Measurements from ENCODE around the gene DEPDC5. TPM values are rescaled to one million over a fixed set of nuclear protein-coding genes. Genes with fewer than 3 reads are reported as not detected.

Gene DEPDC5
- total RNA-seq, 2 donors from 2014 or later, result 31.9 to 43.2 TPM

DNA sequence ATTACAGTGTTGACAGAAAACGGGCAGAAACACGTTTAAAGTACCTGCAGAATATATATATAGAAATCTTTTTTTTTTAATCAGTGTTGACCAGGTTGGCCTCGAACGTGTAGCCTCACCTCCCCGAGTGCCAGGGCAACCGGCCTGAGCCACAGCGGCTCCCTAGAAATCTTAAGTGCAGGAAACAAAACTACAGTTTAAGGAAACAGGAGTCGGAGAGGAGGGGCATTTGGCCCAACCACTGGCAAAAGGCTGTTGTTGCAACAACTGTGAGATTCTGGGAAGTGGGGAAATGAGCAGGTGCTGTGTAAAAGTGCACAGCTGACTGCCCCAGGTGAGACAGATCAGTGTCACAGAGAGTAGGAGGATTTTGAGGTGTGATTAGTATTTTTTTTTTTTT lies 194.2 kb downstream of the DEPDC5 start:
- Histone ChIP-seq H3K9me3 (ENCODE audit: control insufficient read depth, low read length) (no peaks in the 10 kb centered on the region), H3K27ac (ENCODE audit: low read depth, low read length) (no peak overlapping the region), H3K4me1 (ENCODE audit: control insufficient read depth, insufficient read depth, low read length) (peaks cover 3% of the 10 kb centered on the region), H3K4me3 (ENCODE audit: low read length) (no peak overlapping the region), H3K36me3 (ENCODE audit: control insufficient read depth, insufficient read depth, low read length) (peaks cover 61% of the 10 kb centered on the region), H3K9ac (ENCODE audit: extremely low read depth, low read length, poor library complexity, severe bottlenecking) (no peak overlapping the region), H3K27me3 (ENCODE audit: control insufficient read depth, insufficient read depth, low read length, poor library complexity, severe bottlenecking) (no peaks in the 10 kb centered on the region)
- WGBS, 2 experiments (ENCODE audit: insufficient coverage in 1 of 2, insufficient read length in 1 of 2), result 93 to 98% methylated on average over 6 to 8 of the region's 8 CpGs
- Mint-ChIP-seq H3K4me1 (peaks cover 17% of the 10 kb centered on the region), H3K9me3 (no peaks in the 10 kb centered on the region), H3K4me3 (no peak overlapping the region), H3K27me3 (ENCODE audit: insufficient read depth) (no peaks in the 10 kb centered on the region), H3K36me3 (ENCODE audit: low read depth) (peaks cover 36% of the 10 kb centered on the region), H3K27ac (peak overlapping the region; percentile 29)
- no peak for DNase-seq
- TF ChIP-seq, protein P1, sequence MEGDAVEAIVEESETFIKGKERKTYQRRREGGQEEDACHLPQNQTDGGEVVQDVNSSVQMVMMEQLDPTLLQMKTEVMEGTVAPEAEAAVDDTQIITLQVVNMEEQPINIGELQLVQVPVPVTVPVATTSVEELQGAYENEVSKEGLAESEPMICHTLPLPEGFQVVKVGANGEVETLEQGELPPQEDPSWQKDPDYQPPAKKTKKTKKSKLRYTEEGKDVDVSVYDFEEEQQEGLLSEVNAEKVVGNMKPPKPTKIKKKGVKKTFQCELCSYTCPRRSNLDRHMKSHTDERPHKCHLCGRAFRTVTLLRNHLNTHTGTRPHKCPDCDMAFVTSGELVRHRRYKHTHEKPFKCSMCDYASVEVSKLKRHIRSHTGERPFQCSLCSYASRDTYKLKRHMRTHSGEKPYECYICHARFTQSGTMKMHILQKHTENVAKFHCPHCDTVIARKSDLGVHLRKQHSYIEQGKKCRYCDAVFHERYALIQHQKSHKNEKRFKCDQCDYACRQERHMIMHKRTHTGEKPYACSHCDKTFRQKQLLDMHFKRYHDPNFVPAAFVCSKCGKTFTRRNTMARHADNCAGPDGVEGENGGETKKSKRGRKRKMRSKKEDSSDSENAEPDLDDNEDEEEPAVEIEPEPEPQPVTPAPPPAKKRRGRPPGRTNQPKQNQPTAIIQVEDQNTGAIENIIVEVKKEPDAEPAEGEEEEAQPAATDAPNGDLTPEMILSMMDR (conservative IDR thresholded peaks at IDR 0.05), result no peak

- no peaks in the 10 kb centered on the region for H3K9me3 Mint-ChIP-seq
- peak overlapping the region; percentile 31 for H3K27ac Mint-ChIP-seq
- H3K4me3 Mint-ChIP-seq, result no peak overlapping the region
- H3K4me3 ChIP-seq (ENCODE audit: low read length), result no peak overlapping the region
- no peak for DNase-seq
- H3K4me1 ChIP-seq (ENCODE audit: control insufficient read depth, insufficient read depth, low read length), result peaks cover 3% of the 10 kb centered on the region
- H3K36me3 Mint-ChIP-seq (ENCODE audit: low read depth), result peaks cover 45% of the 10 kb centered on the region
- no peak overlapping the region for H3K27ac ChIP-seq (ENCODE audit: low read depth, low read length)
- TF ChIP-seq, protein P1 (conservative IDR thresholded peaks at IDR 0.05), result no peak
- H3K27me3 Mint-ChIP-seq (ENCODE audit: insufficient read depth), result no peaks in the 10 kb centered on the region
- peaks cover 23% of the 10 kb centered on the region for H3K4me1 Mint-ChIP-seq
- no peaks in the 10 kb centered on the region for H3K27me3 ChIP-seq (ENCODE audit: control insufficient read depth, insufficient read depth, low read length, poor library complexity, severe bottlenecking)
- peaks cover 82% of the 10 kb centered on the region for H3K36me3 ChIP-seq (ENCODE audit: control insufficient read depth, insufficient read depth, low read length)
- H3K9me3 ChIP-seq (ENCODE audit: control insufficient read depth, low read length), result no peaks in the 10 kb centered on the region
- WGBS, 2 experiments (ENCODE audit: insufficient coverage in 1 of 2, insufficient read length in 1 of 2), result 82 to 85% methylated on average over 4 of the region's 4 CpGs
- H3K9ac ChIP-seq (ENCODE audit: extremely low read depth, low read length, poor library complexity, severe bottlenecking), result no peak overlapping the region
These were observed 196.4 kb downstream of the DEPDC5 start for GRCh38 chr22:31950226-31950625.

GRCh38 chr22:31951194-31952093 lies 197.6 kb downstream of the DEPDC5 start:
- no peak overlapping the region for H3K4me3 ChIP-seq (ENCODE audit: low read length)
- H3K4me1 ChIP-seq (ENCODE audit: control insufficient read depth, insufficient read depth, low read length), result peaks cover 3% of the 10 kb centered on the region
- H3K27ac Mint-ChIP-seq, result peak overlapping the region; percentile 2
- peaks cover 23% of the 10 kb centered on the region for H3K4me1 Mint-ChIP-seq
- H3K9me3 ChIP-seq (ENCODE audit: control insufficient read depth, low read length), result no peaks in the 10 kb centered on the region
- H3K27me3 Mint-ChIP-seq (ENCODE audit: insufficient read depth), result no peaks in the 10 kb centered on the region
- TF ChIP-seq, protein P1 (conservative IDR thresholded peaks at IDR 0.05), result no peak
- WGBS, 2 experiments (ENCODE audit: insufficient coverage in 1 of 2, insufficient read length in 1 of 2), result 88 to 91% methylated on average over 3 to 7 of the region's 8 CpGs
- no peaks in the 10 kb centered on the region for H3K9me3 Mint-ChIP-seq
- H3K36me3 Mint-ChIP-seq (ENCODE audit: low read depth), result peaks cover 54% of the 10 kb centered on the region
- no peak overlapping the region for H3K9ac ChIP-seq (ENCODE audit: extremely low read depth, low read length, poor library complexity, severe bottlenecking)
- H3K27me3 ChIP-seq (ENCODE audit: control insufficient read depth, insufficient read depth, low read length, poor library complexity, severe bottlenecking), result no peaks in the 10 kb centered on the region
- peaks cover 93% of the 10 kb centered on the region for H3K36me3 ChIP-seq (ENCODE audit: control insufficient read depth, insufficient read depth, low read length)
- no peak for DNase-seq
- no peak overlapping the region for H3K27ac ChIP-seq (ENCODE audit: low read depth, low read length)
- H3K4me3 Mint-ChIP-seq, result no peak overlapping the region
